Measurements from ENCODE around the gene ATRX.

The ATRX gene

GRCh38 chrX:77484045-77484444, 302.0 kb downstream of the ATRX start:
- Histone ChIP-seq H3K27ac (ENCODE audit: extremely low read depth, low read depth, low read length) (no peak overlapping the region), H3K9me3 (ENCODE audit: control insufficient read depth, insufficient read depth, low read depth, low read length) (no peaks in the 10 kb centered on the region), H3K36me3 (ENCODE audit: control insufficient read depth in 2 of 2, insufficient read depth in 1 of 2, low read length in 2 of 2) (no peaks in the 10 kb centered on the region), H3K4me1 (ENCODE audit: control insufficient read depth, insufficient read depth, low read length) (no peaks in the 10 kb centered on the region), H3K4me3 (ENCODE audit: low read depth, low read length) (no peak overlapping the region)
- CTCF ChIA-PET, result no interaction called here
- TF ChIP-seq SETDB1 (IDR thresholded peaks at IDR 0.05; ENCODE audit: insufficient read length, low read length) (peak; percentile 46), ZNF510 (tag by site-specific recombination; IDR thresholded peaks at IDR 0.05; ENCODE audit: insufficient replicate concordance) (no peak), ZNF596 (tag by site-specific recombination; IDR thresholded peaks at IDR 0.05) (no peak), ZNF529 (tag by site-specific recombination; IDR thresholded peaks at IDR 0.05; ENCODE audit: insufficient replicate concordance) (peak; percentile 70), TRIM28 (IDR thresholded peaks at IDR 0.05; ENCODE audit: borderline replicate concordance, low read length) (peak; percentile 53; the same call in 1 of the 2 replicates), MYNN (tag by site-specific recombination; IDR thresholded peaks at IDR 0.05; ENCODE audit: borderline replicate concordance) (no peak)
- POLR2A ChIA-PET, result no interaction called here

GRCh38 chrX:77455437-77455836, 330.6 kb downstream of the ATRX start:
- Histone ChIP-seq H3K4me3 (ENCODE audit: low read depth, low read length) (no peak overlapping the region), H3K9me3 (ENCODE audit: control insufficient read depth, insufficient read depth, low read depth, low read length) (no peaks in the 10 kb centered on the region), H3K36me3 (ENCODE audit: control insufficient read depth in 2 of 2, insufficient read depth in 1 of 2, low read length in 2 of 2) (no peaks in the 10 kb centered on the region), H3K4me1 (ENCODE audit: control insufficient read depth, insufficient read depth, low read length) (no peaks in the 10 kb centered on the region), H3K27ac (ENCODE audit: extremely low read depth, low read depth, low read length) (no peak overlapping the region)
- POLR2A ChIA-PET, result interaction anchor here (0.6 kb wide), 1 partner anchor 9 kb away, joined by 3 read pairs; no protein-coding TSS in a partner anchor
- TF ChIP-seq KLF8 (tag by site-specific recombination; IDR thresholded peaks at IDR 0.05) (no peak), ZNF221 (tag by site-specific recombination; IDR thresholded peaks at IDR 0.05; ENCODE audit: borderline replicate concordance) (no peak), ZBTB49 (tag by site-specific recombination; IDR thresholded peaks at IDR 0.05; ENCODE audit: low read depth) (no peak), HOXA7 (CRISPR knock-in tag; IDR thresholded peaks at IDR 0.05; ENCODE audit: borderline replicate concordance) (no peak), YY1 (tag by site-specific recombination; IDR thresholded peaks at IDR 0.05) (no peak), ZIC2 (tag by site-specific recombination; IDR thresholded peaks at IDR 0.05) (no peak), ZFHX2 (tag by site-specific recombination; conservative IDR thresholded peaks at IDR 0.05) (no peak), ZFP69B (tag by site-specific recombination; IDR thresholded peaks at IDR 0.05) (no peak), ZNF629 (tag by site-specific recombination; IDR thresholded peaks at IDR 0.05) (no peak), ZNF449 (tag by site-specific recombination; IDR thresholded peaks at IDR 0.05) (no peak), SP7 (tag by site-specific recombination; IDR thresholded peaks at IDR 0.05) (no peak), ZNF561 (tag by site-specific recombination; IDR thresholded peaks at IDR 0.05; ENCODE audit: borderline replicate concordance) (no peak)
- CTCF ChIA-PET, result no interaction called here
